Parathyroid adenoma (tissue), 2 donors: ENCODE data around the gene CLDN1.

Experiments used
- H2AFZ ChIP-seq: fragments of 300-600 bp; sonication (generic); one replicate; pipeline ENCODE4 v1.7.0; 2017; ENCODE audit warnings: antibody characterized with exemption, mild to moderate bottlenecking
- H3K27ac ChIP-seq: fragments of 300-600 bp; sonication (generic); one replicate; pipeline ENCODE4 v1.7.0; 2017
- H3K27me3 ChIP-seq: fragments of 300-600 bp; sonication (generic); one replicate; pipeline ENCODE4 v1.7.0; 2017; ENCODE audit warnings: low read length; ENCODE audit not compliant: control insufficient read depth, insufficient read depth
- H3K36me3 ChIP-seq: fragments of 300-600 bp; sonication (generic); one replicate; pipeline ENCODE4 v1.7.0; 2017; ENCODE audit warnings: low read length; ENCODE audit not compliant: control insufficient read depth, insufficient read depth
- H3K4me1 ChIP-seq: fragments of 300-600 bp; sonication (generic); one replicate; pipeline ENCODE4 v1.7.0; 2017; ENCODE audit warnings: control low read depth
- H3K4me2 ChIP-seq: fragments of 300-600 bp; sonication (generic); one replicate; pipeline ENCODE4 v1.7.0; 2017; ENCODE audit warnings: low read length
- H3K4me3 ChIP-seq: fragments of 300-600 bp; sonication (generic); one replicate; pipeline ENCODE4 v1.7.0; 2017; ENCODE audit warnings: low read depth, low read length
- H3K79me2 ChIP-seq: fragments of 300-600 bp; sonication (generic); one replicate; pipeline ENCODE4 v1.7.0; 2017; ENCODE audit warnings: control low read depth
- H3K9ac ChIP-seq: fragments of 300-600 bp; sonication (generic); one replicate; pipeline ENCODE4 v1.7.0; 2017; ENCODE audit warnings: mild to moderate bottlenecking
- H3K9me3 ChIP-seq: fragments of 300-600 bp; sonication (generic); one replicate; pipeline ENCODE4 v1.7.0; 2017; ENCODE audit warnings: low read length; ENCODE audit not compliant: control insufficient read depth
- CTCF ChIP-seq: fragments of 300-600 bp; sonication (generic); IDR thresholded peaks from one replicate; pipeline ENCODE4 v1.7.0; 2017; ENCODE audit warnings: antibody characterized with exemption, mild to moderate bottlenecking
- donor health status: primary hyperparathyroidism.

CLDN1 gene

DNA sequence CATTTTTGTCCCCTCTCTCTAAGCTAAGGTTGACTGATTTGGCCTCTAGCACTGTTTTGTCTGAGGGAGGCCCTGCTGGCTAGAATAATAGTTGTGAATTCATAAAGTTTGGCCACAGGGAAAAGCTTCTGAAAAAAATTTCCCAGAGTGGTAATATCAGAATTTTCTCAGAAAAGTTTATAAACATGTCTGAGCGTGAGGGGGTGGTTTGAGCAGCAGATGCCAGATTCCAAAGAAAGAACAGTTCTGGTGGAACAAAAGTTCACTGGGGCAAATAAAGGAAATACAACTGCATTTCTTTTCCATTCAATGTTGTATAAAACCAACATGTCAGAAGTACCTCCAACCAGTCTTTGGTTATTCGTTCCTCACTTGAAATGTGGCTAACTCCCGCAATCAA lies 61.2 kb downstream of the CLDN1 start:
- Histone ChIP-seq H3K4me2 (no peak overlapping the region), H3K36me3 (no peaks in the 10 kb centered on the region), H3K9me3 (no peaks in the 10 kb centered on the region), H3K4me1 (no peaks in the 10 kb centered on the region), H3K27ac (no peak overlapping the region), H3K4me3 (no peak overlapping the region), H3K27me3 (no peaks in the 10 kb centered on the region), H3K79me2 (no peaks in the 10 kb centered on the region), H3K9ac (no peak overlapping the region), H2AFZ (no peak overlapping the region)
- TF ChIP-seq CTCF = no peak

GRCh38 chr3:190260301-190260700 lies 61.9 kb downstream of the CLDN1 start:
- H3K27ac ChIP-seq = no peak overlapping the region
- TF ChIP-seq CTCF = no peak
- no peak overlapping the region for H3K4me3 ChIP-seq
- no peak overlapping the region for H2AFZ ChIP-seq
- no peak overlapping the region for H3K9ac ChIP-seq
- no peaks in the 10 kb centered on the region for H3K4me1 ChIP-seq
- H3K4me2 ChIP-seq = no peak overlapping the region
- no peaks in the 10 kb centered on the region for H3K79me2 ChIP-seq
- H3K27me3 ChIP-seq = no peaks in the 10 kb centered on the region
- H3K36me3 ChIP-seq = no peaks in the 10 kb centered on the region
- no peaks in the 10 kb centered on the region for H3K9me3 ChIP-seq

GRCh38 chr3:190258634-190259033 lies 63.6 kb downstream of the CLDN1 start:
- Histone ChIP-seq H3K79me2 (no peaks in the 10 kb centered on the region), H3K4me1 (no peaks in the 10 kb centered on the region), H3K4me3 (no peak overlapping the region), H3K27ac (no peak overlapping the region), H3K36me3 (no peaks in the 10 kb centered on the region), H3K4me2 (no peak overlapping the region), H3K9me3 (no peaks in the 10 kb centered on the region), H2AFZ (no peak overlapping the region), H3K9ac (no peak overlapping the region), H3K27me3 (no peaks in the 10 kb centered on the region)
- no peak for TF ChIP-seq CTCF
